Measurements from ENCODE around the gene GHRHR. TPM values are rescaled to one million over a fixed set of nuclear protein-coding genes. Genes with fewer than 3 reads are reported as not detected.

Gene GHRHR
- total and polyA plus RNA-seq, 2 donors (not counting 1 experiment from before 2014, with no cell fraction given): not detected

GRCh38 chr7:30934732-30935568, 28.8 kb upstream of the GHRHR start:
- Histone ChIP-seq H2AFZ (ENCODE audit: insufficient read depth, low read depth, low read length, poor library complexity, severe bottlenecking) (no peak overlapping the region), H3K4me3 (ENCODE audit: control extremely low read depth in 1 of 5, extremely low read depth in 1 of 5, insufficient read depth in 1 of 5, low read depth in 2 of 5, low read length in 4 of 5) (no peak overlapping the region), H3K27me3 (replicated peaks in 1 of 4; ENCODE audit: control extremely low read depth in 1 of 4, control insufficient read depth in 3 of 4, insufficient read depth in 4 of 4, low read length in 3 of 4) (peaks cover 0 to 16% (median 2%) of the 10 kb centered on the region in 4 experiments), H3K9ac (ENCODE audit: low read length) (no peak overlapping the region), H3K36me3 (replicated peaks in 1 of 2; ENCODE audit: control extremely low read depth in 1 of 2, control insufficient read depth in 1 of 2, extremely low read depth in 1 of 2, insufficient read depth in 2 of 2, low read length in 1 of 2) (no peaks in the 10 kb centered on the region), H3K27ac (ENCODE audit: low read length in 2 of 2) (no peak overlapping the region), H3K4me2 (replicated peaks; ENCODE audit: low read depth, low read length, poor library complexity, severe bottlenecking) (no peak overlapping the region), H3K79me2 (ENCODE audit: control insufficient read depth, insufficient read depth, low read length) (no peaks in the 10 kb centered on the region), H3K9me3 (ENCODE audit: control extremely low read depth in 1 of 3, control insufficient read depth in 2 of 3, insufficient read depth in 1 of 3, low read length in 2 of 3) (peaks cover 0 to 4% (median 3%) of the 10 kb centered on the region in 3 donors), H4K20me1 (ENCODE audit: control insufficient read depth, insufficient read depth, low read length, poor library complexity, severe bottlenecking) (no peaks in the 10 kb centered on the region), H3K4me1 (ENCODE audit: control insufficient read depth in 2 of 2, insufficient read depth in 2 of 2, low read length in 2 of 2) (peaks cover 0 to 3% of the 10 kb centered on the region in 2 donors)
- H3K4me3 Mint-ChIP-seq: no peak overlapping the region
- TF ChIP-seq CTCF (IDR thresholded peaks at IDR 0.05): no peak
- no peak for TF ChIP-seq EZH2 (IDR thresholded peaks at IDR 0.05; ENCODE audit: borderline replicate concordance, insufficient read depth, low read depth, low read length, poor library complexity, severe bottlenecking)
- ChIA-PET CTCF (interaction anchor here (1.5 kb wide), 1 partner anchor 49 kb away, joined by 5 read pairs; no protein-coding TSS in a partner anchor), POLR2A (no interaction called here)
- no peaks in the 10 kb centered on the region for H3K9me3 Mint-ChIP-seq (ENCODE audit: insufficient read depth)
- WGBS (ENCODE audit: insufficient coverage): 87% methylated on average over 4 of the region's 6 CpGs
- ATAC-seq (ENCODE audit: low read depth) (no peak), DNase-seq (no peak)
- H3K27ac Mint-ChIP-seq: no peak overlapping the region
- H3K4me1 Mint-ChIP-seq: no peaks in the 10 kb centered on the region
- H3K27me3 Mint-ChIP-seq: peaks cover 15% of the 10 kb centered on the region
- intact Hi-C loops (cut with micrococcal nuclease): no loop called here

GRCh38 chr7:30935569-30935877, 28.2 kb upstream of the GHRHR start:
- ATAC-seq (ENCODE audit: low read depth): no peak

More at GRCh38 chr7:30935569-30935877, 28.2 kb upstream of the GHRHR start:
- Histone ChIP-seq H3K9me3 (ENCODE audit: control extremely low read depth in 1 of 3, control insufficient read depth in 2 of 3, insufficient read depth in 1 of 3, low read length in 2 of 3) (peaks cover 0 to 4% (median 3%) of the 10 kb centered on the region in 3 donors), H3K4me2 (replicated peaks; ENCODE audit: low read depth, low read length, poor library complexity, severe bottlenecking) (no peak overlapping the region), H3K9ac (ENCODE audit: low read length) (no peak overlapping the region), H4K20me1 (ENCODE audit: control insufficient read depth, insufficient read depth, low read length, poor library complexity, severe bottlenecking) (no peaks in the 10 kb centered on the region), H3K36me3 (replicated peaks in 1 of 2; ENCODE audit: control extremely low read depth in 1 of 2, control insufficient read depth in 1 of 2, extremely low read depth in 1 of 2, insufficient read depth in 2 of 2, low read length in 1 of 2) (no peaks in the 10 kb centered on the region), H2AFZ (ENCODE audit: insufficient read depth, low read depth, low read length, poor library complexity, severe bottlenecking) (no peak overlapping the region), H3K4me3 (ENCODE audit: control extremely low read depth in 1 of 5, extremely low read depth in 1 of 5, insufficient read depth in 1 of 5, low read depth in 2 of 5, low read length in 4 of 5) (no peak overlapping the region), H3K27me3 (replicated peaks in 1 of 4; ENCODE audit: control extremely low read depth in 1 of 4, control insufficient read depth in 3 of 4, insufficient read depth in 4 of 4, low read length in 3 of 4) (peaks cover 0 to 16% (median 2%) of the 10 kb centered on the region in 4 experiments), H3K27ac (ENCODE audit: low read length in 2 of 2) (no peak overlapping the region), H3K4me1 (ENCODE audit: control insufficient read depth in 2 of 2, insufficient read depth in 2 of 2, low read length in 2 of 2) (peaks cover 0 to 3% of the 10 kb centered on the region in 2 donors), H3K79me2 (ENCODE audit: control insufficient read depth, insufficient read depth, low read length) (no peaks in the 10 kb centered on the region)
- intact Hi-C loops (cut with micrococcal nuclease): no loop called here
- Mint-ChIP-seq H3K27me3 (peaks cover 19% of the 10 kb centered on the region), H3K9me3 (ENCODE audit: insufficient read depth) (no peaks in the 10 kb centered on the region), H3K27ac (no peak overlapping the region), H3K4me3 (no peak overlapping the region), H3K4me1 (no peaks in the 10 kb centered on the region)
- ChIA-PET CTCF (interaction anchor here (1.5 kb wide), 1 partner anchor 48 kb away, joined by 5 read pairs; no protein-coding TSS in a partner anchor), POLR2A (no interaction called here)
- TF ChIP-seq CTCF (IDR thresholded peaks at IDR 0.05): no peak
- no peak for TF ChIP-seq EZH2 (IDR thresholded peaks at IDR 0.05; ENCODE audit: borderline replicate concordance, insufficient read depth, low read depth, low read length, poor library complexity, severe bottlenecking)
- DNase-seq: no peak
- no CpG with 5 or more reads among the region's 3 CpGs for WGBS (ENCODE audit: insufficient coverage)

Data from B cell (primary cell).